HL-60 (cell line): ENCODE results near the gene YKT6.

Source experiments
- REST ChIP-seq: IDR thresholded peaks from 2 replicates; pipeline ENCODE4 v1.6.1; 2012; ENCODE audit warnings: low read depth; ENCODE audit not compliant: insufficient replicate concordance
- TF ChIP-seq, protein P1 (sequence below): IDR thresholded peaks from one replicate; pipeline ENCODE4 v1.5.1; 2011; ENCODE audit warnings: low read length, control low read depth, inconsistent platforms; ENCODE audit not compliant: insufficient read depth

GRCh38 chr7:44231088-44231487, 30.3 kb downstream of the YKT6 start:
- TF ChIP-seq, protein P1, sequence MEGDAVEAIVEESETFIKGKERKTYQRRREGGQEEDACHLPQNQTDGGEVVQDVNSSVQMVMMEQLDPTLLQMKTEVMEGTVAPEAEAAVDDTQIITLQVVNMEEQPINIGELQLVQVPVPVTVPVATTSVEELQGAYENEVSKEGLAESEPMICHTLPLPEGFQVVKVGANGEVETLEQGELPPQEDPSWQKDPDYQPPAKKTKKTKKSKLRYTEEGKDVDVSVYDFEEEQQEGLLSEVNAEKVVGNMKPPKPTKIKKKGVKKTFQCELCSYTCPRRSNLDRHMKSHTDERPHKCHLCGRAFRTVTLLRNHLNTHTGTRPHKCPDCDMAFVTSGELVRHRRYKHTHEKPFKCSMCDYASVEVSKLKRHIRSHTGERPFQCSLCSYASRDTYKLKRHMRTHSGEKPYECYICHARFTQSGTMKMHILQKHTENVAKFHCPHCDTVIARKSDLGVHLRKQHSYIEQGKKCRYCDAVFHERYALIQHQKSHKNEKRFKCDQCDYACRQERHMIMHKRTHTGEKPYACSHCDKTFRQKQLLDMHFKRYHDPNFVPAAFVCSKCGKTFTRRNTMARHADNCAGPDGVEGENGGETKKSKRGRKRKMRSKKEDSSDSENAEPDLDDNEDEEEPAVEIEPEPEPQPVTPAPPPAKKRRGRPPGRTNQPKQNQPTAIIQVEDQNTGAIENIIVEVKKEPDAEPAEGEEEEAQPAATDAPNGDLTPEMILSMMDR: no peak
- no peak for TF ChIP-seq REST
